ENCODE measurements around the gene CDHR5.

- TF ChIP-seq CTCF (IDR thresholded peaks at IDR 0.05) (no peak), POLR2A (IDR thresholded peaks at IDR 0.05) (no peak)
Observed at GRCh38 chr11:589798-590197, 35.0 kb downstream of the CDHR5 start.
